ENCODE measurements around the gene CLIP4. TPM values are rescaled to one million over a fixed set of nuclear protein-coding genes. Genes with fewer than 3 reads are reported as not detected.

Gene CLIP4
- total and polyA plus RNA-seq, 2 of the 4 experiments (the other 2 are of a cell fraction), result 29.7 to 66.3 TPM

GRCh38 chr2:29191817-29192216, 76.6 kb downstream of the CLIP4 start:
- WGBS, 2 experiments (ENCODE audit: extremely low coverage in 2 of 2, insufficient read length in 1 of 2), result 100% methylated on average over 1 of the region's 6 CpGs; no CpG with 5 or more reads in 1 of the 2 experiments
- ChIA-PET POLR2A (ENCODE audit: unreplicated experiment) (no interaction called here), CTCF (interaction anchor here (0.8 kb wide), 1 partner anchor 52 kb away, joined by 3 read pairs; no protein-coding TSS in a partner anchor)
- Histone ChIP-seq H3K36me3 (ENCODE audit: control insufficient read depth, insufficient read depth, low read length) (peaks cover 3% of the 10 kb centered on the region), H3K4me2 (ENCODE audit: low read depth, low read length) (no peak overlapping the region), H2AFZ (replicated peaks; ENCODE audit: low read length, poor library complexity) (no peak overlapping the region), H2AK9ac (replicated peaks; ENCODE audit: low read depth, low read length, poor library complexity) (no peak overlapping the region), H3K9me1 (ENCODE audit: insufficient read depth, low read length) (no peaks in the 10 kb centered on the region), H3K56ac (ENCODE audit: extremely low read depth, insufficient read depth, low read length) (no peak overlapping the region), H3K79me1 (ENCODE audit: low read depth in 1 of 2, low read length in 2 of 2) (no peaks in the 10 kb centered on the region), H4K20me1 (ENCODE audit: insufficient read depth, low read length) (no peaks in the 10 kb centered on the region), H2AK5ac (ENCODE audit: low read depth, low read length) (no peak overlapping the region), H3K4ac (ENCODE audit: low read depth, low read length) (no peak overlapping the region), H3K27me3 (ENCODE audit: control insufficient read depth, insufficient read depth, low read length) (no peaks in the 10 kb centered on the region), H3K27ac (ENCODE audit: insufficient read depth, low read length) (no peak overlapping the region), H4K91ac (ENCODE audit: insufficient read depth, low read depth, low read length) (no peak overlapping the region), H2BK120ac (ENCODE audit: low read depth, low read length) (no peak overlapping the region), H2BK15ac (ENCODE audit: low read depth, low read length) (no peak overlapping the region), H4K8ac (ENCODE audit: low read depth in 2 of 2, low read length in 2 of 2) (no peak overlapping the region), H3K4me1 (ENCODE audit: control insufficient read depth, insufficient read depth, low read length) (no peaks in the 10 kb centered on the region), H3K9me3 (ENCODE audit: control insufficient read depth, insufficient read depth, low read length) (no peaks in the 10 kb centered on the region; the same call in 1 of the 2 replicates), H2BK5ac (ENCODE audit: low read depth, low read length, poor library complexity, severe bottlenecking) (no peak overlapping the region), H4K5ac (ENCODE audit: low read depth, low read length) (no peak overlapping the region), H3K9ac (ENCODE audit: low read depth, low read length) (no peak overlapping the region), H3K18ac (ENCODE audit: low read depth, low read length) (no peak overlapping the region), H2BK20ac (ENCODE audit: low read depth, low read length) (no peak overlapping the region), H3K14ac (replicated peaks; ENCODE audit: low read depth, low read length) (no peak overlapping the region), H3K4me3 (ENCODE audit: insufficient read depth, low read depth, low read length) (no peak overlapping the region), H3K23ac (ENCODE audit: low read depth, low read length) (no peak overlapping the region)
- no TSS peak for BruUV-seq (replicated peaks)
- DNase-seq, result no peak
- no peak for ATAC-seq (ENCODE audit: low read depth)
- dilution Hi-C loops (cut with HindIII; ENCODE audit: low sequenced_read_pairs, unreplicated experiment) (no loop called here), in situ Hi-C loops (cut with MboI; ENCODE audit: low sequenced_read_pairs) (loop anchor here (5.0 kb wide), 1 partner anchor 235 kb away; no protein-coding TSS in a partner anchor), intact Hi-C loops (cut with micrococcal nuclease) (no loop called here)
- TF ChIP-seq CTCF (conservative IDR thresholded peaks at IDR 0.05; ENCODE audit: low read depth, low read length) (no peak), USF2 (IDR thresholded peaks at IDR 0.05; ENCODE audit: low read depth, low read length) (no peak), MAFK (IDR thresholded peaks at IDR 0.05; ENCODE audit: low read depth, low read length) (no peak), BHLHE40 (IDR thresholded peaks at IDR 0.05; ENCODE audit: low read depth, low read length) (no peak), RCOR1 (IDR thresholded peaks at IDR 0.05; ENCODE audit: insufficient replicate concordance, low read length) (no peak)
